ENCODE results near the gene DOCK9.

The DOCK9 gene

DNA sequence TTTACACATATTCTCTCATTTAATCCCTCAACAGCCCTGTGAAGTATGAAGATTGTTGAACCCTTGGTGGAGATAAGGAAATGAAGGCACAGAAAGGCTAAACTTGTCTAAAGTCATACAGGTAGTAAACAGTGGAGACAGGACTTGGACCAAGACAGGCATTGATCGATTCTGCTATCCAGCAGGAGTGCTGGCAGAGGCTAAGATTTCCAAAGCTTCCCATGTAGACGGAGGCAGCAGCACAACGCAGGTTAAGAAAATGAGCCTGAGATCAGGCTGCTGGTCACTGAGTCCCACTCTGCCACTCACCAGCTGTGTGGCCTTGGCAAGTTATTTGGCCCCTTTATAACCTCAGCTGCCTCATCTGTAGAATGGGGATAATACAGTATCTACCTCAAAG is 140.0 kb downstream of the DOCK9 start:
- no peak overlapping the region for H3K4me3 ChIP-seq (ENCODE audit: control insufficient read depth, low read depth, low read length)
- TF ChIP-seq, protein P1, sequence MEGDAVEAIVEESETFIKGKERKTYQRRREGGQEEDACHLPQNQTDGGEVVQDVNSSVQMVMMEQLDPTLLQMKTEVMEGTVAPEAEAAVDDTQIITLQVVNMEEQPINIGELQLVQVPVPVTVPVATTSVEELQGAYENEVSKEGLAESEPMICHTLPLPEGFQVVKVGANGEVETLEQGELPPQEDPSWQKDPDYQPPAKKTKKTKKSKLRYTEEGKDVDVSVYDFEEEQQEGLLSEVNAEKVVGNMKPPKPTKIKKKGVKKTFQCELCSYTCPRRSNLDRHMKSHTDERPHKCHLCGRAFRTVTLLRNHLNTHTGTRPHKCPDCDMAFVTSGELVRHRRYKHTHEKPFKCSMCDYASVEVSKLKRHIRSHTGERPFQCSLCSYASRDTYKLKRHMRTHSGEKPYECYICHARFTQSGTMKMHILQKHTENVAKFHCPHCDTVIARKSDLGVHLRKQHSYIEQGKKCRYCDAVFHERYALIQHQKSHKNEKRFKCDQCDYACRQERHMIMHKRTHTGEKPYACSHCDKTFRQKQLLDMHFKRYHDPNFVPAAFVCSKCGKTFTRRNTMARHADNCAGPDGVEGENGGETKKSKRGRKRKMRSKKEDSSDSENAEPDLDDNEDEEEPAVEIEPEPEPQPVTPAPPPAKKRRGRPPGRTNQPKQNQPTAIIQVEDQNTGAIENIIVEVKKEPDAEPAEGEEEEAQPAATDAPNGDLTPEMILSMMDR (conservative IDR thresholded peaks at IDR 0.05; ENCODE audit: control insufficient read depth, insufficient read depth, low read depth, low read length) = no peak
- no peak for DNase-seq (ENCODE audit: low read depth)

DNA sequence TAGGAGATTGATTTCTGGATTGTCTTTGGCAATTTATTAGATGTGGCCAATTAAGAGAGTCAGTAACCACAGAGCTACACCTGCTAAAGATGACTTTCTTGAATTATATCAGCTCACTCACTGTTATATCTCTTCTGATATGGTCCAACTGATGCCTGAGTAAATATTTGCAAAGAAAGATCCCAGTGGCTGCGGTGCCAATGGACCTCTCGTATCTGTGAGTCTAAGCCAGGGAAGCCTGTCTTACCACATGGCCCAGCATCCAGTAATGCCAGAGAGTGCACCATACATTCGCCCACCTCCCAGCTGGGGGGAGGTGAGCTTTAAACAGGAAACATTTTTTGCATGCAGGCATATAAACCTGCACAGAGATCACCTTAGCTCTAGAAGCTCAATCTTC is 142.7 kb downstream of the DOCK9 start:
- TF ChIP-seq, protein P1 (conservative IDR thresholded peaks at IDR 0.05; ENCODE audit: control insufficient read depth, insufficient read depth, low read depth, low read length) = no peak
- no peak overlapping the region for H3K4me3 ChIP-seq (ENCODE audit: control insufficient read depth, low read depth, low read length)

DNA sequence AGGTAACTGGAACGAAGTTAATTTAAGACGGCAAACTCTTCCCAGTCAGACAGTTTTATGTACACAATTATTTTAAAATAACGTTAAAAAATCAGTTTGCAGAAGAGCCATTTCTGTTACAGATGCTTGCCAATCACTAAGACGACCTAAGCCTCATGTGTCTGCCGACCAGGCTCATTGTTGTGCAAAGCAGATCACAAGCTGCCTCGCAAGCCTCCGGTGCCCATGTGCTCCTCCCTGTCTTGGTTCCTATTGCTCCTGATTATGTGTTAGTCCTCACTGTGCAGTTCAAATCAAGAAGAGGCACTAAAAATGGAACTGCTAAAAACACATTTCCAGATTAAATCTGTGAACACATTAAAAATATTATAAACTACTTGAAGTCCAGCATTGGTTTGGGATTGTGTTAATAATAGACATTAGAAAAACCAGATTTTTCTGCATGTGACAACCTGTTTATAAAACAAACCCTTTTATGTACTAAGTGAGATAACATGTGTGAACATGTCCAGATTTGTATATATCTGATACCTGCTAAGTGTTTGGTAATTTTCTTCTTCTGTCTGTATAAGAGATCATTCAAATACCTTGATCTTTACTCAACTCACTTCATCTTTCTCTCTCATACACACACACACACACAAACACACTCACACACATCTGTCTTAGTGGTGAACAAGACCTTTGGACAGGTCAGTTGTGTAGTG is 143.5 kb downstream of the DOCK9 start:
- TF ChIP-seq, protein P1 (conservative IDR thresholded peaks at IDR 0.05; ENCODE audit: control insufficient read depth, insufficient read depth, low read depth, low read length) = no peak
- no peak for DNase-seq (ENCODE audit: low read depth)
- H3K4me3 ChIP-seq (ENCODE audit: control insufficient read depth, low read depth, low read length) = no peak overlapping the region

More for the DNA sequence above, 142.7 kb downstream of the DOCK9 start:
- no peak for DNase-seq (ENCODE audit: low read depth)

DNA sequence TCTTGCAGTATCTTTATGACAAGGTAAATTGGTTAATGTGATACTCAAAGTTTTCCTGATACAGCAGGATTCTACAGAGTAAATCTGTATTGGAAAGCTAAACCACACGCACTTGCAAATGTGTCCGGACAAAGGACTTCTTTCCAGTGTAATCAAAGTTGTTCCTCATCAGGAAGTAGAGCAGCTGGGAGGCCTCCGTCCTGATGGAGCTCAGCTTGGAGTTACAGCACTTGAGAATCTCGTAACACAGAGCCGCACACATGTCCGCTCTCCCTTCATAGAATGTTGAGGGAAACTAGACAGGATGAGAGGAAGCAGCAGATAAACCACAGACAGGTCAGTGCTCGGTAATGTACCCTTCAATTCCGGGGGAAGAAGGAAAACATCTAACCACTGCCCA is 146.6 kb downstream of the DOCK9 start:
- H3K4me3 ChIP-seq (ENCODE audit: control insufficient read depth, low read depth, low read length) = no peak overlapping the region
- TF ChIP-seq, protein P1 (conservative IDR thresholded peaks at IDR 0.05; ENCODE audit: control insufficient read depth, insufficient read depth, low read depth, low read length) = no peak

DNA sequence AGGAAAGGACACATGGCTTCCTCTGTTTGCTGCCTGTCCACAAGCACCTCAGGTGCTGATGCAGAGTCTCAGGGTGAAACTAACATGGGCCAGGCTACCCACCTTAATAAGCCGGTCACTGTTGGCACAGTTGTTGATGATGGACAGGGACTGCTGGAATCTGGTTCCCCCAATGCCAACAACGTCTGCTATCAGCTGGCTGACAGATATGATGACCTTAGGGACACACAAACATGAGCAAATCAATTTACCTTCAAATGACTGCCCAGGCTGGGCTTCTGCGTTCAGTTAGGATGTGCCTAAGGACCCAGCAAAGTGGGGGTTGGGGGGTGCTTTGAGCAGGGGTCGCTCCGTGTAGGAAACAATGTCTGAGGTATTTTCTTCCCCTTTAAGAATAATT is 148.3 kb downstream of the DOCK9 start:
- TF ChIP-seq, protein P1 (conservative IDR thresholded peaks at IDR 0.05; ENCODE audit: control insufficient read depth, insufficient read depth, low read depth, low read length) = no peak
- no peak overlapping the region for H3K4me3 ChIP-seq (ENCODE audit: control insufficient read depth, low read depth, low read length)
- no peak for DNase-seq (ENCODE audit: low read depth)

More for the DNA sequence above, 146.6 kb downstream of the DOCK9 start:
- no peak for DNase-seq (ENCODE audit: low read depth)

DNA sequence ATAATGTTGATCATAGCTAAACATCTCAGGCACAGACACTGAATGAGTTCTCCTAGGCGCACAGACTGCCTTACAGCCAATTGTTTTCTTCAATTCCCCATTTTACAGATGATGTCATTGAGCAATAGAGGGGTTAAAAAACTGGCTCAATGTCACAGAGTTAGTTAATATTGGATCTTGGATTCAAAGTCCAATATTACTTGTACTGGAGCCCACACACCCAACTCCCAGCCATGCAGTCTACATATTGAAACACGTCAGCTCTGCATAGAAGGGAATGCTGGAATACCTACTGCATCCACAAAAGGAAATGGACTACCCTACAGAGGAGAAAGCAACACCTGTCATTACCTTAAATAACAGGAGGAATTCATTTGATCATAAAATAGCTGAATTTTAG is 149.2 kb downstream of the DOCK9 start:
- H3K4me3 ChIP-seq (ENCODE audit: control insufficient read depth, low read depth, low read length) = no peak overlapping the region
- DNase-seq (ENCODE audit: low read depth) = no peak
- TF ChIP-seq, protein P1 (conservative IDR thresholded peaks at IDR 0.05; ENCODE audit: control insufficient read depth, insufficient read depth, low read depth, low read length) = no peak

Data from fibroblast of mammary gland (primary cell).